Vagina (tissue), 2 donors: ENCODE results near the gene CFAP74.

Experiments
- CTCF ChIP-seq, 3 experiments: fragments of 450-650 bp in 2 of 3; fragments of 200-600 bp in 1 of 3; sonication (generic) in 1 of 3; IDR thresholded peaks; one replicate each; pipeline ENCODE4 v1.5.1; 2017 to 2019; ENCODE audit warnings: antibody characterized with exemption in 3 of 3, mild to moderate bottlenecking in 2 of 3, moderate library complexity in 2 of 3
- POLR2A ChIP-seq, 2 donors: fragments of 450-650 bp; IDR thresholded peaks; one replicate each; pipeline ENCODE4 v1.6.1; 2017; ENCODE audit warnings: antibody characterized with exemption in 2 of 2, mild to moderate bottlenecking in 2 of 2, moderate library complexity in 2 of 2

- TF ChIP-seq CTCF (IDR thresholded peaks at IDR 0.05) (no peak), POLR2A (IDR thresholded peaks at IDR 0.05) (no peak)
Measured at GRCh38 chr1:1971688-1972087, 31.9 kb downstream of the CFAP74 start.
